ENCODE results near the gene CAPN7. TPM values are rescaled to one million over a fixed set of nuclear protein-coding genes. Genes with fewer than 3 reads are reported as not detected.
A peak's percentile ranks its signal among the peaks of the same experiment; 100 is the strongest.

The CAPN7 gene
- total RNA-seq, 1 donor from 2014 or later: 49.4 TPM

GRCh38 chr3:15261274-15261673, 55.2 kb downstream of the CAPN7 start:
- Histone ChIP-seq H3K4me1 (peaks cover 13% of the 10 kb centered on the region), H3K36me3 (peaks cover 61% of the 10 kb centered on the region), H3K4me3 (no peak overlapping the region), H3K27me3 (ENCODE audit: low read depth) (no peaks in the 10 kb centered on the region), H3K27ac (no peak overlapping the region), H3K9me3 (no peaks in the 10 kb centered on the region)
- ATAC-seq: no peak
- no peak for TF ChIP-seq CTCF (IDR thresholded peaks at IDR 0.05)
- no peak for DNase-seq
- intact Hi-C loops (cut with DNase I): loop anchor here (10.0 kb wide), 1 partner anchor 114 kb away; no protein-coding TSS in a partner anchor

GRCh38 chr3:15262021-15262420, 56.0 kb downstream of the CAPN7 start:
- Histone ChIP-seq H3K9me3 (no peaks in the 10 kb centered on the region), H3K27ac (no peak overlapping the region), H3K27me3 (ENCODE audit: low read depth) (no peaks in the 10 kb centered on the region), H3K36me3 (peaks cover 58% of the 10 kb centered on the region), H3K4me3 (no peak overlapping the region), H3K4me1 (peaks cover 15% of the 10 kb centered on the region)
- intact Hi-C loops (cut with DNase I): loop anchor here (10.0 kb wide), 1 partner anchor 113 kb away; no protein-coding TSS in a partner anchor
- DNase-seq (no peak), ATAC-seq (no peak)
- TF ChIP-seq CTCF (IDR thresholded peaks at IDR 0.05): no peak

GRCh38 chr3:15263120-15263519, 57.1 kb downstream of the CAPN7 start:
- peaks cover 22% of the 10 kb centered on the region for H3K4me1 ChIP-seq

GRCh38 chr3:15263926-15264325, 57.9 kb downstream of the CAPN7 start:
- Histone ChIP-seq H3K27me3 (ENCODE audit: low read depth) (no peaks in the 10 kb centered on the region), H3K36me3 (peaks cover 39% of the 10 kb centered on the region), H3K9me3 (no peaks in the 10 kb centered on the region), H3K4me1 (peaks cover 30% of the 10 kb centered on the region), H3K4me3 (no peak overlapping the region), H3K27ac (peak overlapping the region; percentile 4)
- ATAC-seq (no peak), DNase-seq (no peak)
- TF ChIP-seq CTCF (IDR thresholded peaks at IDR 0.05): no peak
- intact Hi-C loops (cut with DNase I): loop anchor here (10.0 kb wide), 1 partner anchor 111 kb away; no protein-coding TSS in a partner anchor

More at GRCh38 chr3:15263120-15263519, 57.1 kb downstream of the CAPN7 start:
- ATAC-seq (no peak), DNase-seq (no peak)
- Histone ChIP-seq H3K27ac (no peak overlapping the region), H3K27me3 (ENCODE audit: low read depth) (no peaks in the 10 kb centered on the region), H3K4me3 (no peak overlapping the region), H3K36me3 (peaks cover 47% of the 10 kb centered on the region), H3K9me3 (no peaks in the 10 kb centered on the region)
- TF ChIP-seq CTCF (IDR thresholded peaks at IDR 0.05): no peak
- intact Hi-C loops (cut with DNase I): loop anchor here (10.0 kb wide), 1 partner anchor 112 kb away; no protein-coding TSS in a partner anchor

- no peak for TF ChIP-seq CTCF (IDR thresholded peaks at IDR 0.05)
- Histone ChIP-seq H3K4me1 (peaks cover 36% of the 10 kb centered on the region), H3K9me3 (no peaks in the 10 kb centered on the region), H3K4me3 (no peak overlapping the region), H3K27me3 (ENCODE audit: low read depth) (no peaks in the 10 kb centered on the region), H3K27ac (no peak overlapping the region), H3K36me3 (peaks cover 39% of the 10 kb centered on the region)
- DNase-seq: no peak
- ATAC-seq: no peak
- intact Hi-C loops (cut with DNase I): loop anchor here (10.0 kb wide), 1 partner anchor 110 kb away; no protein-coding TSS in a partner anchor
Observed at GRCh38 chr3:15264486-15264885, 58.4 kb downstream of the CAPN7 start.

Data from lower lobe of right lung (tissue), 2 donors.